Measurements from ENCODE around the gene UNC93B1. TPM values are rescaled to one million over a fixed set of nuclear protein-coding genes. Genes with fewer than 3 reads are reported as not detected.
A peak's percentile ranks its signal among the peaks of the same experiment; 100 is the strongest.

Gene UNC93B1
- total RNA-seq, 2 donors from 2014 or later = 31.5 to 41.7 TPM

- H3K4me3 ChIP-seq = no peak overlapping the region
- no peaks in the 10 kb centered on the region for H3K4me1 ChIP-seq (replicated peaks)
- no peaks in the 10 kb centered on the region for H3K9me3 ChIP-seq
- no peak overlapping the region for H3K27ac ChIP-seq
- TF ChIP-seq, protein P1, sequence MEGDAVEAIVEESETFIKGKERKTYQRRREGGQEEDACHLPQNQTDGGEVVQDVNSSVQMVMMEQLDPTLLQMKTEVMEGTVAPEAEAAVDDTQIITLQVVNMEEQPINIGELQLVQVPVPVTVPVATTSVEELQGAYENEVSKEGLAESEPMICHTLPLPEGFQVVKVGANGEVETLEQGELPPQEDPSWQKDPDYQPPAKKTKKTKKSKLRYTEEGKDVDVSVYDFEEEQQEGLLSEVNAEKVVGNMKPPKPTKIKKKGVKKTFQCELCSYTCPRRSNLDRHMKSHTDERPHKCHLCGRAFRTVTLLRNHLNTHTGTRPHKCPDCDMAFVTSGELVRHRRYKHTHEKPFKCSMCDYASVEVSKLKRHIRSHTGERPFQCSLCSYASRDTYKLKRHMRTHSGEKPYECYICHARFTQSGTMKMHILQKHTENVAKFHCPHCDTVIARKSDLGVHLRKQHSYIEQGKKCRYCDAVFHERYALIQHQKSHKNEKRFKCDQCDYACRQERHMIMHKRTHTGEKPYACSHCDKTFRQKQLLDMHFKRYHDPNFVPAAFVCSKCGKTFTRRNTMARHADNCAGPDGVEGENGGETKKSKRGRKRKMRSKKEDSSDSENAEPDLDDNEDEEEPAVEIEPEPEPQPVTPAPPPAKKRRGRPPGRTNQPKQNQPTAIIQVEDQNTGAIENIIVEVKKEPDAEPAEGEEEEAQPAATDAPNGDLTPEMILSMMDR (IDR thresholded peaks at IDR 0.05) = no peak
- TF ChIP-seq POLR2AphosphoS5 (IDR thresholded peaks at IDR 0.05) = no peak
- no peak for TF ChIP-seq POLR2A (IDR thresholded peaks at IDR 0.05)
- 96% methylated on average over 8 of the region's 8 CpGs for WGBS
- intact Hi-C loops (cut with DNase I) = no loop called here
- no peaks in the 10 kb centered on the region for H3K27me3 ChIP-seq (replicated peaks; ENCODE audit: insufficient read depth)
- no peak for DNase-seq (ENCODE audit: low spot score)
- H3K36me3 ChIP-seq = no peaks in the 10 kb centered on the region
These were observed 11.6 kb upstream of the UNC93B1 start for GRCh38 chr11:68015467-68015866.

GRCh38 chr11:68014947-68015447 is 11.1 kb upstream of the UNC93B1 start:
- no peaks in the 10 kb centered on the region for H3K36me3 ChIP-seq
- H3K27ac ChIP-seq = no peak overlapping the region
- H3K9me3 ChIP-seq = no peaks in the 10 kb centered on the region
- H3K27me3 ChIP-seq (replicated peaks; ENCODE audit: insufficient read depth) = no peaks in the 10 kb centered on the region
- no peak for DNase-seq (ENCODE audit: low spot score)
- intact Hi-C loops (cut with DNase I) = no loop called here
- WGBS = 88% methylated on average over 18 of the region's 19 CpGs
- no peak overlapping the region for H3K4me3 ChIP-seq
- H3K4me1 ChIP-seq (replicated peaks) = no peaks in the 10 kb centered on the region
- TF ChIP-seq, protein P1 (IDR thresholded peaks at IDR 0.05) = no peak
- TF ChIP-seq POLR2AphosphoS5 (IDR thresholded peaks at IDR 0.05) (no peak), POLR2A (IDR thresholded peaks at IDR 0.05) (no peak)

DNA sequence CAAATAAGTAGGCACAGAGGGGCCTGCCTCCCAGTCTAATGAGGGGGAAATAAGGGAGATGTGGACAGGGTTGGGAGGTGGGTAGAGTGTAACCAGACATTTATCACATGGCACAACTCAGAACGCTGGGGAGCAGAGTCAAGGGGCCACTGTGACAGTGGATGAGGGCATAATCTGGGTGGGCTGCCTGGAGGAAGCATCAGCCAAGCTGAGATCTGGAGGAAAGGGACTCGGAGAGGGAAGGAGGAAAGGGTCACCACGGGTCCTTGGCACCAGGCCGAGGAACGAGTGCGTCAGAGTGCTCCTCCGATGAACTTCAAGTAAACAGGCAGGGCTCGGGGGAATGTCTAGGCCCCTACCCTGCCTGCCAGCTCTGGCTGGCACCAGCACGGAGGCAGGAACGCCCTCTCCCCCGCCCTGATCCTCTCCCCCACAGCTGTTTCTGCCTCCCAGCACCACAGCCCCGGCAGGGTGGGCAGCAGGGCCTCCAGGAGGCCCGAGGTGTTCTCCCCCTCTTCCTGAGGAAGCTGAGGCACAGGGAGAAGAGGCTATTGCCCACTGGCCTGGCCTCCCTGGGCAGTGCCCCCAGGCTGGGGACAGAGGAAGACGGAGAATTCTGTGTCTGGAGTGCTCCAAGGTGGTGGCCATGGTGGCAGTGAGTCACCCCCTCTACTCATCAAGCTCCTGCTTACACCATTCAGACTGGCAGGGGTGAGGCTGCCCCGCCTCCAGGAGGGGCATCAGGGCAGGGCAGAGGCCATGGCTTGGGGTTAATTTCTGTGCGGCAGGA is 10.5 kb upstream of the UNC93B1 start:
- Histone ChIP-seq H3K27ac (peak overlapping the region in 1 of 2 donors; percentile 28), H3K4me1 (replicated peaks) (no peaks in the 10 kb centered on the region), H3K27me3 (replicated peaks; ENCODE audit: insufficient read depth) (no peaks in the 10 kb centered on the region), H3K9me3 (no peaks in the 10 kb centered on the region), H3K4me3 (no peak overlapping the region), H3K36me3 (no peaks in the 10 kb centered on the region)
- TF ChIP-seq POLR2AphosphoS5 (IDR thresholded peaks at IDR 0.05) = peak; percentile 9
- TF ChIP-seq POLR2A (IDR thresholded peaks at IDR 0.05) = peak; percentile 42
- TF ChIP-seq, protein P1 (IDR thresholded peaks at IDR 0.05) = no peak
- intact Hi-C loops (cut with DNase I) = no loop called here
- WGBS = 25% methylated on average over 16 of the region's 16 CpGs
- DNase-seq (ENCODE audit: low spot score) = no peak

- Histone ChIP-seq H3K36me3 (no peaks in the 10 kb centered on the region), H3K4me1 (replicated peaks) (no peaks in the 10 kb centered on the region), H3K27ac (peak overlapping the region in 1 of 2 donors; percentile 28), H3K27me3 (replicated peaks; ENCODE audit: insufficient read depth) (no peaks in the 10 kb centered on the region), H3K9me3 (no peaks in the 10 kb centered on the region), H3K4me3 (no peak overlapping the region)
- intact Hi-C loops (cut with DNase I) = no loop called here
- TF ChIP-seq POLR2A (IDR thresholded peaks at IDR 0.05) (no peak), POLR2AphosphoS5 (IDR thresholded peaks at IDR 0.05) (no peak)
- TF ChIP-seq, protein P1 (IDR thresholded peaks at IDR 0.05) = no peak
- WGBS = 86% methylated on average over 14 of the region's 14 CpGs
- DNase-seq (ENCODE audit: low spot score) = no peak
These were observed 9.8 kb upstream of the UNC93B1 start for GRCh38 chr11:68013611-68014156.

Measured in prostate gland (tissue), 2 donors.